Adipocyte (in vitro differentiated cells): ENCODE data around the gene HBA1.
"Not testable (repeated sequence)": the region's sequence is repeated elsewhere in the genome, so short reads cannot be mapped to it uniquely, and the experiment has no call there.

ENCODE experiments used
- DNase-seq: peaks from one replicate; pipeline ENCODE4 v3.0.0-alpha.2; 2015; ENCODE audit warnings: low read depth
- H3K27me3 ChIP-seq: replicated peaks from 2 replicates; pipeline ENCODE4 v1.7.0; 2013; ENCODE audit warnings: mild to moderate bottlenecking, low read length, moderate library complexity; ENCODE audit not compliant: control insufficient read depth, insufficient read depth
- H3K36me3 ChIP-seq: 2 replicates; pipeline ENCODE4 v1.7.0; 2013; ENCODE audit warnings: low read length, mild to moderate bottlenecking, moderate library complexity; ENCODE audit not compliant: control insufficient read depth, insufficient read depth, severe bottlenecking
- H3K4me1 ChIP-seq: 2 replicates; pipeline ENCODE4 v1.7.0; 2013; ENCODE audit warnings: mild to moderate bottlenecking, low read length, moderate library complexity; ENCODE audit not compliant: control insufficient read depth, insufficient read depth
- H3K4me3 ChIP-seq: 2 replicates; pipeline ENCODE4 v1.7.0; 2013; ENCODE audit warnings: mild to moderate bottlenecking, low read length, moderate library complexity
- H3K9ac ChIP-seq: 2 replicates; pipeline ENCODE4 v1.7.0; 2013; ENCODE audit warnings: mild to moderate bottlenecking, low read length, moderate library complexity
- H3K9me3 ChIP-seq: 2 replicates; pipeline ENCODE4 v1.7.0; 2013; ENCODE audit warnings: mild to moderate bottlenecking, low read length, moderate library complexity; ENCODE audit not compliant: control insufficient read depth

HBA1 gene

DNA sequence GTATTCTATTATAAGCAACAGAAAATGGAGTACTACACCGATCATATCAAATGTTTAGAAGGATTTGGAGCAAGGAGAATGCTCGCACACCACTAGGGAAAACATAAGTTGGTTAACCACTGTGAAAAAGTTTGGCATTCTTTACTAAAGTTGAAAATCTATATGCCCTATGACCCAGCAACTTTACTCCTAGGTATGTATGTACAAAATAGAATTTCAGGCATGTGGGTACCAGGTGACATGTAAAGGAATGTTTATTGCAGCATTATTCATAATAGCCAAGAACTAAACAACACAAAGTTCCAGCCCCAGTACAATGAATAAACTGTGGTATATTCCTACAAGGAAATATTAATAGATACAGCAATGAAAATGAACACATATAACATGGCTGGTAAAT is 29.8 kb upstream of the HBA1 start:
- no peak overlapping the region for H3K4me3 ChIP-seq
- H3K9ac ChIP-seq = no peak overlapping the region
- no peaks in the 10 kb centered on the region for H3K9me3 ChIP-seq
- H3K27me3 ChIP-seq = peaks cover 9% of the 10 kb centered on the region
- DNase-seq = no peak
- H3K4me1 ChIP-seq = no peaks in the 10 kb centered on the region
- H3K36me3 ChIP-seq = no peaks in the 10 kb centered on the region

DNA sequence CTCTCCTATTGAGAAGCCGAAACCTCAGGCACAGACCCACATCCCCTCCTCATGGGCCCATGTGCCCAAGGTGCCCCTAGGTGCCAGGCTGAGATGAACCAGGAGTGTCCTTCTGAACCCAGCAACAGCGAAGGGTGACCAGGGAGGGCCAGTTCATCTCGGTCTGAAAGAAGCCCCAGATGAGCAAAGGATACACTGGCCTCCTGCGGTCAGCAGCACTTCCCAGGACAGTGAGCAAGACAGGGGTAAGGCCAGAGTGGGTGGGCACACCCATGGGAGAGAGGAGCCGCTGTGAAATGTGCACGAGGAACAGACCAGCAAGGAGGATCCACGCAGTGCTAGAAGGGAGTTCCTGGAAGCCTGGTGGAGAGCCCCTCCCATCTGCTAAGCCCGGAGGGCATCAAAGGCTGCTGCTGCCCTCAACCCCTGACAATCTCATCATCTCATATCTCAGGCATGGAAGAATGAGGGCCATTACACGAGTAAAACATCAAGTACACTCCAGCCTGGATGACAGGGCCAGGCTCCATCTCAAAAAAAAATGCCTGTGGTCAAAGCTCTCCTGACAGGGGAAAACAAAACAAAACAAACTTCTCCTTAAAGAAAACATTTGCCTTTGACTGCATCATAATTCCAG is 27.3 kb upstream of the HBA1 start:
- Histone ChIP-seq H3K9me3 (no peaks in the 10 kb centered on the region), H3K4me1 (no peaks in the 10 kb centered on the region), H3K36me3 (no peaks in the 10 kb centered on the region), H3K27me3 (peaks cover 9% of the 10 kb centered on the region), H3K4me3 (no peak overlapping the region), H3K9ac (no peak overlapping the region)
- peak; percentile 72 for DNase-seq

DNA sequence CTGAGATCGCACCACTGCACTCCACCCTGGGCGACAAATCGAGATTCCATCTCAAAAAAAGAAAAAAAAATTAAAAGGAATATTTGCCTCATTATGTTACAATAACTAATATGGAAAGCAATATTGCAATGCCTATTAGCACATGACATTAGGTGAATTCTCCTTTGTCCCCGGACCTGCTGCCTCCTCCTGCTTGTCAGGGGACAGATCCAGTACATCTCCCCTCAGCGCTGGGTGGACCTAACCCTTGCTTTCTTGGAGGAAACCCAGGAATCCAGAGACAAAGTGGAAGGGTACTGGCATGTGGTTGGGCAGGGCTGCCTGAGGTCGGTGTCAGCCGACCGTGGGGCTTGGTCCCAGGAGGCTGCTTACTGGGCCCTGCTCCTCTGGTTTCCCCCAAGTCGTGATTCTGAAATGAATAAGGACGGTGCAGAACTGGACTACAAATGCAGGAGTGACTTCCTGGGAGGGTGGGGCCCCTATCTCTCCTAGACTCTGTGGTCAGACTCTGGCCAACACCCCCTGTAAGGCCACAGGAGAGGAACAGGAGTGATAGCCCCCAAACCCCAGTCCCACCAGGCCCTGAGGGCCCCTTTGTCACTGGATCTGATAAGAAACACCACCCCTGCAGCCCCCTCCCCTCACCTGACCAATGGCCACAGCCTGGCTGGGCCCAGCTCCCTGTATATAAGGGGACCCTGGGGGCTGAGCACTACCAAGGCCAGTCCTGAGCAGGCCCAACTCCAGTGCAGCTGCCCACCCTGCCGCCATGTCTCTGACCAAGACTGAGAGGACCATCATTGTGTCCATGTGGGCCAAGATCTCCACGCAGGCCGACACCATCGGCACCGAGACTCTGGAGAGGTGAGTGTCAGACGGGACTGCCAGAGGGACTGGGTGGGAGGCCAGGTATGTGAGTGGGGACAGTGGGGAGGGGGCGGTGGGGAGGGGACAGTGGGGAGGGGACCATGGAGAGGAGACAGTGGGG is 24.0 kb upstream of the HBA1 start, which contains the start of gene HBZ:
HBZ (plus strand) TSS at position 504 of the 988 bp plus-strand sequence; CDS start at position 770, 266 bp downstream.
- Histone ChIP-seq H3K4me1 (peaks cover 4% of the 10 kb centered on the region), H3K27me3 (peaks cover 27% of the 10 kb centered on the region), H3K9me3 (no peaks in the 10 kb centered on the region), H3K9ac (no peak within 1 kb of the TSS), H3K36me3 (no peaks in the 10 kb centered on the region), H3K4me3 (no peak within 1 kb of the TSS)
- DNase-seq = no peak

DNA sequence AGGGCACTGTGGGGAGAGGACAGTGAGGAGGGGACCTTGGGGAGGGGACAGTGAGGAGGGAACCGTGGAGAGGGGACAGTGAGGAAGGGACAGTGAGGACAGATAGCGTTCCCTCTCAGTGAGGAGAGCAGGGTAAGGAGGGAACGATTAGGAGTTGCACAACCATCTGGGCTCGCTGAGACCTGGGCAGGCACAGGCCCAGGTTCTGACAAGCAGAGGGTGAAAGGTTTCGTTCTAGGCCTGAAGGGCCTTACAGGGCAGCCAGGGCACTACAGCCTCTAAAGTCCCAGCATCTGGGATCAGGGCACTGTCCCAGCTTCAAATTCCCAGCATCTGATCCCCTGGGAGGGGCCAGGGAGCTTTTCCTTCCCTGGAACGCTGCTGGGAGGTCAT is 23.4 kb upstream of the HBA1 start:
- DNase-seq, H3K4me1 ChIP-seq, H3K9me3 ChIP-seq, H3K36me3 ChIP-seq, H3K4me3 ChIP-seq, H3K9ac ChIP-seq: not testable (repeated sequence)
- peaks cover 24% of the 10 kb centered on the region for H3K27me3 ChIP-seq

DNA sequence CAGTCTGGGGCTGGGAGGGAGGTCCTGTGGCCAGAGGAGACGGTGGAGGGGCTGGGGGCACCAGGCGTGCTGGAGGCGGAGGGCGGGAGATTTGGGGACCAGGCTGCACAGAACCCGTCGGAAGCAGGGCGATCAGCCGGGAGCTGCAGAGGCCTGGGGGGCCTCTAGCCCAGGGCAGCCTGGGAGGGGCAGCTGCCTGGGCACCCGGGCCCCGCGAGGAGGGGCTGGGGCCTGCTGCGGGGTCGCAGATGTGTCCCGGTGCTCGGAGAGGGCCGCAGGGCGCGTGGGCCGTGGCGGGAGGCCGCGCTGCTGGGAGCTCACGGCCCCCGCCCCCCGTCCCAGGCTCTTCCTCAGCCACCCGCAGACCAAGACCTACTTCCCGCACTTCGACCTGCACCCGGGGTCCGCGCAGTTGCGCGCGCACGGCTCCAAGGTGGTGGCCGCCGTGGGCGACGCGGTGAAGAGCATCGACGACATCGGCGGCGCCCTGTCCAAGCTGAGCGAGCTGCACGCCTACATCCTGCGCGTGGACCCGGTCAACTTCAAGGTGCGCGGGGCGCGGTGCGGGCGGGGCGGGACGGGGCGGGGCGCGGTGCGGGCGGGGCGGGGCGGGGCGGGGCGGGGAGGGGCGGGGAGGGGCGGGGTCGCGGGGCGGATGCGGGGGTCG is 22.8 kb upstream of the HBA1 start:
- H3K9ac ChIP-seq, H3K4me3 ChIP-seq, DNase-seq, H3K36me3 ChIP-seq, H3K4me1 ChIP-seq, H3K9me3 ChIP-seq: not testable (repeated sequence)
- H3K27me3 ChIP-seq = peaks cover 24% of the 10 kb centered on the region

DNA sequence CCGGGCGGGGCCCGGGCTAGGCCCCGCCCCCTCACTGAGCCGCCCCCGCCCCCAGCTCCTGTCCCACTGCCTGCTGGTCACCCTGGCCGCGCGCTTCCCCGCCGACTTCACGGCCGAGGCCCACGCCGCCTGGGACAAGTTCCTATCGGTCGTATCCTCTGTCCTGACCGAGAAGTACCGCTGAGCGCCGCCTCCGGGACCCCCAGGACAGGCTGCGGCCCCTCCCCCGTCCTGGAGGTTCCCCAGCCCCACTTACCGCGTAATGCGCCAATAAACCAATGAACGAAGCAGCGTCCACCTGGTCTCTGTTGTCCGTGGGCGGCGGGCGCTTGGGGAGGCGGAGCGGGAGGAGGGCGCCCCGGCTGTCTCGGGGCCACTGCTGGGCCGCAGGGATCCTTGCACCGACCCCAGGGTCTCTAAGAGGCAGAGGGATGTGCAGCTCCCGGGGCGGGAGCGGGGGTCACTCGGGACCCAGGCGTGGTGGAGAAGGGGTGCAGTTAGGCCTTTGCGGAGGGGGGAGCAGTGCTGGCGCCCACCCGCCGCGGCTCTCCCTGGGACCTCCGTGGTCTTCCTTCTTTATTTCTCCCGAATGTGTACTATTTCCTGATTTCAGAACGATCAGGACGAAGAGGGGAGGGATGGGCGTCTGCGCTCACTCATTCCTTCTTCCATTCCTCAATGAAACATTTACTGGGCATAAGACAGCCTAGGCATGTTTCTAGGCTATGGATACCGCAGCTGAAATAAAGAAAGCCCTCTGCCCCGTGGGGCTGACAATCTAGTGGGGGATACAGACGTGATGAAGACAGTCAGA is 22.1 kb upstream of the HBA1 start:
- peak overlapping the region; percentile 47 for H3K4me3 ChIP-seq
- no peak overlapping the region for H3K9ac ChIP-seq
- peak; percentile 47 for DNase-seq
- H3K9me3 ChIP-seq = no peaks in the 10 kb centered on the region
- H3K36me3 ChIP-seq = no peaks in the 10 kb centered on the region
- H3K27me3 ChIP-seq = peaks cover 26% of the 10 kb centered on the region
- H3K4me1 ChIP-seq = peaks cover 4% of the 10 kb centered on the region

DNA sequence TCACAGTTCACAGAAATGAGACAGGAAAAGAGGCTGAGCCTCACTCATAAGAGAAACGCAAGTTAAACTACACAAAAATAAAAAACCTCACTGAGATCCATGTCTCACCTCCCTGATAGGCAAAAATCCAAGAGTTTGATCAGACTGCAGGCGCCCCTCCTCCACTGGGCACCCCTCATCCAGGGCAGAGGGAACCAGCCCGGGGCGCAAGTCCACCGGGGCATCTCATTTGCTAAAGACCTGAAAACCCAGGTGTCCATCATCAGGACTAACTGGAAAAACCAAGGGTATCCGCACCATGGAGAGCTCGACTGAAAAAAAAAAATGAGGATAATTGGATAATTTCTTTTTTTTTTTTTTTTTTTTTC is 21.5 kb upstream of the HBA1 start:
- Histone ChIP-seq H3K4me1 (peaks cover 4% of the 10 kb centered on the region), H3K9ac (no peak overlapping the region), H3K4me3 (peak overlapping the region; percentile 47), H3K27me3 (peaks cover 27% of the 10 kb centered on the region), H3K9me3 (no peaks in the 10 kb centered on the region), H3K36me3 (no peaks in the 10 kb centered on the region)
- no peak for DNase-seq

DNA sequence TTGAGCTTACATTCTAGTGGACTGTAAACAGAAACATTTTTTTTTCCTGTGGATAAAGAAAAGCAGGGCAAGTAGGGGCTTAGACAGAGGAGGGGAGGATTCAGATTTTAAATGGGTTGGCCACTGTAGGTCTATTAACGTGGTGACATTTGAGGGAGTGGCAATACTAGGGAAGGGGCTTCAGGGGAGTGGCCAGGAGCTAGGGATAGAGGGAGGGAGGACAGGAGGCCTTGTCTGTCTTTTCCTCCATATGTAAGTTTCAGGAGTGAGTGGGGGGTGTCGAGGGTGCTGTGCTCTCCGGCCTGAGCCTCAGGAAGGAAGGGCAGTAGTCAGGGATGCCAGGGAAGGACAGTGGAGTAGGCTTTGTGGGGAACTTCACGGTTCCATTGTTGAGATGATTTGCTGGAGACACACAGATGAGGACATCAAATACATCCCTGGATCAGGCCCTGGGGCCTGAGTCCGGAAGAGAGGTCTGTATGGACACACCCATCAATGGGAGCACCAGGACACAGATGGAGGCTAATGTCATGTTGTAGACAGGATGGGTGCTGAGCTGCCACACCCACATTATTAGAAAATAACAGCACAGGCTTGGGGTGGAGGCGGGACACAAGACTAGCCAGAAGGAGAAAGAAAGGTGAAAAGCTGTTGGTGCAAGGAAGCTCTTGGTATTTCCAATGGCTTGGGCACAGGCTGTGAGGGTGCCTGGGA is 17.2 kb upstream of the HBA1 start:
- no peak for DNase-seq
- Histone ChIP-seq H3K4me3 (no peak overlapping the region), H3K9ac (no peak overlapping the region), H3K4me1 (peaks cover 3% of the 10 kb centered on the region), H3K9me3 (no peaks in the 10 kb centered on the region), H3K36me3 (no peaks in the 10 kb centered on the region), H3K27me3 (peaks cover 37% of the 10 kb centered on the region)

DNA sequence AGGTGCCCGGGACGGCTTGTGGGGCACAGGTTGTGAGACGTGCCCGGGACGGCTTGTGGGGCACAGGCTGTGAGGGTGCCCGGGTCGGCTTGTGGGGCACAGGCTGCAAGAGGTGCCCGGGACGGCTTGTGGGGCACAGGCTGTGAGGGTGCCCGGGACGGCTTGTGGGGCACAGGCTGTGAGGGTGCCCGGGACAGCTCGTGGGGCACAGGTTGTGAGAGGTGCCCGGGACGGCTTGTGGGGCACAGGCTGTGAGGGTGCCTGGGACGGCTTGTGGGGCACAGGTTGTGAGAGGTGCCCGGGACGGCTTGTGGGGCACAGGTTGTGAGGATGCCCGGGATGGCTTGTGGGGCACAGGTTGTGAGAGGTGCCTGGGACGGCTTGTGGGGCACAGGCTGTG is 16.2 kb upstream of the HBA1 start:
- not testable (repeated sequence) for H3K36me3 ChIP-seq, H3K9ac ChIP-seq, DNase-seq, H3K9me3 ChIP-seq, H3K4me3 ChIP-seq, H3K4me1 ChIP-seq
- peaks cover 28% of the 10 kb centered on the region for H3K27me3 ChIP-seq

DNA sequence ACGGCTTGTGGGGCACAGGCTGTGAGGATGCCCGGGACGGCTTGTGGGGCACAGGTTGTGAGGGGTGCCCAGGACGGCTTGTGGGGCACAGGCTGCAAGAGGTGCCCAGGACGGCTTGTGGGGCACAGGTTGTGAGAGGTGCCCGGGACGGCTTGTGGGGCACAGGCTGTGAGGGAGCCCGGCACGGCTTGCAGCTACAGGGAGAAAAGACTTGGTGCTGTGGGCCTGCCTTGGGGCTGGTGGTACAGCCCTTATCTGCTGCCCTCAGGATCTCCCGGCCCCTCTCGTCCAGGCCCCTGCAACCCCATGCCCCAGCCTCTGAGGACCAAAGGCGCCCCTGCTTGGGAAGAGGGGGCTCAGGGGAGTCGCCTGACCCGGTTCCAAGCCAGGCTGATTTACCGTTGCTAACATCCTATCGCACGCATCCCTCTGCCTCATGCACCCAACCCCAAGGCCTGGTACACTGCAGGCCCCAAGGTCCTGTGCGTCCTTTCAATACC is 15.7 kb upstream of the HBA1 start:
- Histone ChIP-seq H3K9me3 (no peaks in the 10 kb centered on the region), H3K4me1 (peaks cover 2% of the 10 kb centered on the region), H3K9ac (no peak overlapping the region), H3K36me3 (no peaks in the 10 kb centered on the region), H3K27me3 (peaks cover 28% of the 10 kb centered on the region), H3K4me3 (no peak overlapping the region)
- DNase-seq = no peak
